GM21723 (cell line): Measurements from ENCODE around the gene STK38L.
A peak's percentile ranks its signal among the peaks of the same experiment; 100 is the strongest.
"Not testable (repeated sequence)": the region's sequence is repeated elsewhere in the genome, so short reads cannot be mapped to it uniquely, and the experiment has no call there.

ENCODE experiments used
- ATAC-seq: cut with Tn5 transposase; IDR thresholded peaks from one replicate; pipeline ENCODE4 v1.9.1; 2021; ENCODE audit warnings: mild to moderate bottlenecking, moderate library complexity; ENCODE audit not compliant: unreplicated experiment

STK38L gene

DNA sequence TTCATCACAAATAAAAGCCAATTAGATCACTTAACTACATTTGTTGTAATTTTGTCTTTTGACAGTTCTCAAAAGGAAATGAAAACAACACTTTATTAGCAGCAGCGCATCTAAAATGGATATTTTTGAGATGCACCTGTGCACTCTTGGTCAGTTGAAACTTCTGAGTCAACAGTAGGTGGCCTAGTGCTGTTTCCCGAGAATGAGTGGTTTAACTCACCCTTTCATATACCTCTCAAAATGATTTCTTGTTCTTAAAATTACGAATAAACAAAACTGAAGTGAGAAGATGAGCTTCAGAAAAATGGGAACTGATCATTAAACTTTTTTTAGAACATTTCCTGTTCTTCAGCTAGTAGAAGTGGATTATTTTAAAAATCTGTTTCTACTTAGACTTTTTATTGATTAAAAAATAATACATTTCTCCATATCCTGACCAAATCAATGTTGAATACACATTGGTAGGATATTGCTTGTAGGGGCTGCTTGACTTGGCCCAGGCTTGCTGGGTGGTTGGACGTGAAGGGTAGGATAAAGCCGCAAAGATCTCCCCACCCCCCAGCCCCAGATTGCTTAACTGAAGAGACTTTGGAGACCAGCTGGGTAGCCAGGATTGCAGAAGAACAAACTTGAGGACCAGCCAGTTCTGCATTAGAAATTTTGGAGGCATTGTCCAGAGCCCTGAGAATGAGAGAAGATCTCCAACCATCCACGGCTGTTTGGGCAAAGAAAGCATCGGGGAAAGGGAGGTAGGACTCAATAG is 22.3 kb upstream of the STK38L start:
- ATAC-seq: peak; percentile 81

DNA sequence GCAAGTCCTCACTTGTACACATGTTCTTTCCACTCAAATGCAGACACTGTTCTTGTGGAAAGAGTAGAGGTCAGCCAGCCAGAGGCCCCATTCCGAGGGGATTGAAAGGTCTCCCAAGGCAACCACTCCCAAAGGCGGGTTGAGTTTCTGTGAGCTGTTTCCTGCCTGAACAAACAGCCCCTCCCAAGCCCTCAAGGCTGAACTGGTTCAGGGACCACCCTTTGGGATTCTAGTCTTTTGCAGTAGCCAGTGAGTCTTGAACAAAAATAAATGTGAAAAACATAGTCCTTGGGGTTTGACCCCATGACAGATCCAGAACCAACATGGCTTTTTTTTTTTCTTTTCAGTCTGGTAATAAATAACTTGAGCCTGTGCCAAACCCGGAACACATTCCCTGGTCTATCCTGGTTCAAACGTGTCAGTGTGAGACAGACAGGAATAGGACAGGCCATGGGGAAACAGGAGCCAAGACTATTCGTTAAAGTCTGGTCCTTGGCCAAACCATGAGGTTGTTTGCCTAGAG is 17.6 kb upstream of the STK38L start:
- no peak for ATAC-seq

- no peak for ATAC-seq
Measured at GRCh38 chr12:27229367-27229766, 14.7 kb upstream of the STK38L start.

GRCh38 chr12:27231374-27231773 is 12.7 kb upstream of the STK38L start:
- ATAC-seq: not testable (repeated sequence)

- ATAC-seq: no peak
Measured at GRCh38 chr12:27233814-27234213, 10.3 kb upstream of the STK38L start.

DNA sequence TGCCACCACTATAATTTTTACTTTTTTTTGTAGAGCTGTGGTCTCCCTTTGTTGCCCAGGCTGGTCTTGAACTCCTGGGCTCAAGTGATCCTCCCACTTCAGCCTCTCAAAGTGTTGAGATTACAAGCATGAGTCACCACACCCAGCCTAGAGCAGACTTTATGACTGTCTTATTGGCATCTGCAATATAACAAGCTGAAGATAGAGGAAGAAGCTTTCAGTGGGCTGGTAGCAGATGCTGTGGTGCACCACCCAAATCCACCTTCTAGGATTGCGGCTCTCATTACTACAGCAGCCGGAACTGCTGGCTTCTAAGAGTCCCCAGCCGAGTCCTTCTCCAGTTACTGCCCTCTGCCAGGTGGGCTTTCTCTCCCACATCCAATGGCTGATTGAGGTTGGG is 7.6 kb upstream of the STK38L start:
- ATAC-seq: no peak

GRCh38 chr12:27237790-27238771 is 6.0 kb upstream of the STK38L start:
- peak; percentile 77 for ATAC-seq

- ATAC-seq: no peak
Measured at GRCh38 chr12:27243006-27243405, 1.1 kb upstream of the STK38L start.

DNA sequence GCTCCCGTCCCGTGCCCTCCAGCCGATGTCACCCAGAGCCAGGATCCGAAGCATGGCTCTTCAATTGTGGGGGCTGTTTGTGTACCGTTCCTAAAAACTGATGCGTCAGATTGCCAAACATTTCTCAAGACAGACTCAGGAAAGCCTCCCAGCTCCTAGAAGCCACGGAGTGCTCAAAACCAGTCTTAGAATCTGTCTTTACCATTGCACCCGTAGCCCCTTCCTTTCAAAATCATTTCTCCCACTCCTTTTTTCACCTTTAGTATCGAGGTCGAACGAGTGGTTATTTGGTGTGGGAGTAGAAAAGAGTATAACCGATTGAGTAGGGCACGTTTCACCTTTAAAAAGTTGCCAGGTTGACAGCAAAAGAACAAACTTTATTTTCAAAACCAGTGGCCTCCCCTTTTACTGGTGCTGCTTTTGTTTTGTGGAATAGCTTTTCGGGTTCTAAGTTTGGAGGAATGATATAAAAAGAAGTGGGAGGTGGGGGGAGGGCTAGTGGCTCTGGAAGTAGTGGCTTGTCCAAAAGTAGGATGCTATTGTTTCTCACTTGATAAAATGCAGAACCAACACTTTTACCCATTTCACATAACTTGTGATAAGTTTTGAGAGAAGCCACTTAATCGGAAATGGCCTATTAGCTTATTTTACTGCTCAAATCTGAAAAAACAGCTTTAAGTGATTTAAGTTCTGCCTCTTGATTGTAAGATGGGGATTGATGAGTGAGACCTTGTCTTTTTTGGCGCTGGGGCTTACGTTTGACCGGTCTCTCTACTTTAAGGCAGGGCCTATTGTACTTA is 803 bp downstream of the STK38L start:
- ATAC-seq: no peak

- no peak for ATAC-seq
Measured at GRCh38 chr12:27246141-27246540, 2.1 kb downstream of the STK38L start.

DNA sequence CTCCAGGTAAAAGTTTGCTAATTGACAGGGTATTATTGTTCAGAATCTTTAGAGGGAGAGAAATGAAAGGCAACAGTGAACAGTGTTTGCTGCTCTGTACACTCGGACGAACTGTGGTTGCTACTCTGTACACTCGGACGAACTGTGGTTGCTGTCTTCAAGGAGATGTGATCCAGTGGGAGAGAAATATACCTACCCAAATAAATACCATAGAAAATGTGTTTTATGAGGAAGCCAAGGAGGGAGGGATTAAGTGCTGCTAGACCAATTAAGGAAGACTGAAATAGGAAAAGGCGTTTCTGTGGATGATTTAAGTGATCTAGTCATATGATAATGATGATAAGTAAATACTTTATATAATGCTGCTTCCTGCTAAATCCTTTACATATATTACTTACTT is 2.7 kb downstream of the STK38L start:
- ATAC-seq: no peak

- no peak for ATAC-seq
Measured at GRCh38 chr12:27252934-27253333, 8.8 kb downstream of the STK38L start.

GRCh38 chr12:27253347-27253746 is 9.3 kb downstream of the STK38L start:
- no peak for ATAC-seq

- no peak for ATAC-seq
Measured at GRCh38 chr12:27255806-27256205, 11.7 kb downstream of the STK38L start.

DNA sequence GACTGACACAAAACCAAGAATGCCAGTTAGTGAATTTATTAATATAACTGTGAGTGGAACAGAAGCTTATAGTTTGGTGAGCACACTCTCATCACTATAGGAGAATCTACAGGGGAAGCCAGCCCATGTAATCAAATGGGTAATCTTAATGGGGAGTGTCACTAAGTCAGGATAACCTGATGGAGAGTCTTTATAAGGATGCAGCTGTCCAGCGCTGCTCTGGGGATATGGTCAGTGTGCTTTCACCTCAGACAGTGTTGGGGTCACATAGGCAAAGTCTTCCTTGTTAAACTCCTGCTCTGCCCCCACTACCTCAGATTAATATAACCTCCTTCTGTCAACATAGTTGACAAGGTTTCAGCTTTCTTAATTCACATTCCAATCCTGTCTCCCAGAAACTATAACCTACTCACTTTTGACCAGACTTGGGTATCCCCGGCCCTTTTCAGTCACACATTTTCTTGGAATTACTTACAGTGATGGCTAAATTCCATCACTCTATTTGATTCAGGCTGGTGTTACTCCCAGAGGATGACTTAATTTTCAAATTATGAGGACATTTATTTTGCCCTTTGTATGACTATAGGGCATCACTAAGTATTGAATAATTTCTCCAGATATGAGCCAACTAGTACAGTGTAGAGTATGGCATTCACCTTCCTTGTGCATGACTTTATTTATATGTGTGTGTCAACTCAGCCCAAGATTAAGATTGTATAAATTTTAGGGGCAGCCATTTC is 13.2 kb downstream of the STK38L start:
- no peak for ATAC-seq

DNA sequence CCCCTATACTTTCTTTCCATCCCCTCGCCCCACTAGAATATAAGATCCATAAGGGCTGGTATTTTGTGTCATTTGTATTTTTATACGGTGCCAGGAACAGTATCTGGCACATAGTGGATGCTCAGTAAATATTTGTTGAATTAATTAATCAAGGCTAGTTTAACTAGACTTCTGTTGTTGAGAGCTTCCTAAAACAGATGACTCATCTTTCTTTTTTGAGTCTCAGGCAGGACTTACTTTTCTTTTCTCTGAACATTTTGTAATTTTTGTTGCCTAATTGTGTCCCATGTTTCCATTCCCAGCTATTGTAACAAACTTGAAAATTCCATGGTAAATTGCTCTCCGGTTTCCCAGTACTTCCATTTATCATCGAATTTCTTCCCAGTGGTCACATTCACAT is 16.7 kb downstream of the STK38L start:
- no peak for ATAC-seq

DNA sequence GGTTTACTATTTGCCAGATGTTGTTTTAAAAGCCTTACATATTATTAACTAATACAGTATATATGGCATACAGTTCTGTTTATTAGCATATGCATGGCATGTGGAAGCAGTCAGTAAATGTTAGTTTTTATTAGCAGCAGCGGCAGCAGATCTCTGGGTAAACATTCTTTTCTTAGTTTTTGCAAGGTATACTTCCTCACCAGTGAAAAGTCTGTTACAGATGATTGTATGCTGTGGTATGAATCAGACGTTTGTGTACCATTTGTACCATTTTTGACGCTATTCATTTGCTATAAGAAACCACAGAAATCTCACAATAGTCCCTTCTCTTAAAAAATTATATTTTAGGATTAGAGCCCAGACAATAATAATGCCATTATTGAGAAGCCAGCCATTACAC is 17.8 kb downstream of the STK38L start:
- ATAC-seq: no peak

DNA sequence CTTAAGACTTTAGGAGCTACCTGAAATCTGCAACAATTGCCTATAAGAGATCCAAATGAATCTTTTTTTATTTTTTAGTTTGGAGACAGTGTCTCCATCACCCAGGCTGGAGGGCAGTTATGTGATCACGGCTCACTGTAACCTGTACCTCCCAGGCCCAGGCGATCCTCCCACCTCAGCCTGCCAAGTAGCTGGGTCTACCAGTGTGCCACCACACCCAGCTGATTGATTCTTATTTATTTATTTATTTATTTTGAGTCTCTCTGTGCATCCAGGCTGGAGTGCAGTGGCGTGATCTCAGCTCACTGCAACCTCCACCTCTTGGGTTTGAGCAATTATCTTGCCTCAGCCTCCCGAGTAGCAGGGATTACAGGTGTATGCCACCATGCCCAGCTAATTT is 26.1 kb downstream of the STK38L start:
- ATAC-seq: no peak

DNA sequence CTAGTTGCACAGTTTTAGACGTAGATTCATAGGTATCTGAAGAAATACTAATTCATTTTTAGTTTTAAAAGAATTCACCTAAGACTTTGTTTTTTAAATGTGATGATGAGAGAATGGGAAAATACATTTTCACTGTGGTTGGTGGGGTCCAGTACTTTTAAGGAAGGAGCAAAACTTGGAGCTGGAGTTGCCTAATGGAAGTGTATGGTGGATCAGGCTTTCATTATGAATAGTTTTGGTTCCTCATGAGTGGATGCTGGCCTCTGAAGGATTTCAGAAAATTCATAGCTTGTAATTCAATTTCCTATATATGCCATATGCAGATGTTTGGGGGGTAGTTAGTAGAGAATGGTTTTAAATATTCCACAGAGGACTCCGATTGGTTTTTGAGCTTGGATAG is 27.1 kb downstream of the STK38L start:
- no peak for ATAC-seq

- no peak for ATAC-seq
Measured at GRCh38 chr12:27272373-27273028, 28.4 kb downstream of the STK38L start.
